Activated naive CD8-positive, alpha-beta T cell treated with anti-CD3 and anti-CD28 coated beads for 36 hours (primary cell): ENCODE measurements around the gene EXOC4. TPM values are rescaled to one million over a fixed set of nuclear protein-coding genes. Genes with fewer than 3 reads are reported as not detected.

ENCODE experiments used
- DNase-seq: peaks from one replicate; pipeline ENCODE4 v3.0.0; 2021
- H3K27ac Mint-ChIP-seq: one replicate; pipeline ENCODE4 v1.8.0; 2022; ENCODE audit warnings: mild to moderate bottlenecking, moderate library complexity, mixed read lengths
- H3K27me3 Mint-ChIP-seq: one replicate; pipeline ENCODE4 v1.8.0; 2022; ENCODE audit warnings: mild to moderate bottlenecking, mixed read lengths
- H3K36me3 Mint-ChIP-seq: one replicate; pipeline ENCODE4 v1.8.0; 2021; ENCODE audit warnings: mild to moderate bottlenecking, mixed read lengths
- H3K4me1 Mint-ChIP-seq: one replicate; pipeline ENCODE4 v1.8.0; 2021; ENCODE audit warnings: mixed read lengths
- H3K4me3 Mint-ChIP-seq: one replicate; pipeline ENCODE4 v1.8.0; 2022; ENCODE audit warnings: mild to moderate bottlenecking, moderate library complexity, mixed read lengths
- H3K9me3 Mint-ChIP-seq: one replicate; pipeline ENCODE4 v1.8.0; 2022; ENCODE audit warnings: mixed read lengths
- total RNA-seq, 2 experiments: library from RNA; stranded (reverse); gene quantifications; one replicate each; pipeline ENCODE4 v1.2.3, GENCODE V29; 2021

EXOC4 gene
- total RNA-seq, 2 experiments from 2014 or later = 41.7 to 45.7 TPM

GRCh38 chr7:133586253-133586652, 333.4 kb downstream of the EXOC4 start:
- Mint-ChIP-seq H3K27ac (no peak overlapping the region), H3K36me3 (peaks cover 27% of the 10 kb centered on the region), H3K27me3 (no peaks in the 10 kb centered on the region), H3K4me3 (no peak overlapping the region), H3K9me3 (peaks cover 3% of the 10 kb centered on the region), H3K4me1 (peaks cover 8% of the 10 kb centered on the region)
- no peak for DNase-seq

- peaks cover 24% of the 10 kb centered on the region for H3K36me3 Mint-ChIP-seq
- H3K9me3 Mint-ChIP-seq = peaks cover 3% of the 10 kb centered on the region
- H3K27ac Mint-ChIP-seq = no peak overlapping the region
- H3K4me3 Mint-ChIP-seq = no peak overlapping the region
- peaks cover 8% of the 10 kb centered on the region for H3K4me1 Mint-ChIP-seq
- no peak for DNase-seq
- H3K27me3 Mint-ChIP-seq = no peaks in the 10 kb centered on the region
Measured at GRCh38 chr7:133587903-133588302, 335.0 kb downstream of the EXOC4 start.

DNA sequence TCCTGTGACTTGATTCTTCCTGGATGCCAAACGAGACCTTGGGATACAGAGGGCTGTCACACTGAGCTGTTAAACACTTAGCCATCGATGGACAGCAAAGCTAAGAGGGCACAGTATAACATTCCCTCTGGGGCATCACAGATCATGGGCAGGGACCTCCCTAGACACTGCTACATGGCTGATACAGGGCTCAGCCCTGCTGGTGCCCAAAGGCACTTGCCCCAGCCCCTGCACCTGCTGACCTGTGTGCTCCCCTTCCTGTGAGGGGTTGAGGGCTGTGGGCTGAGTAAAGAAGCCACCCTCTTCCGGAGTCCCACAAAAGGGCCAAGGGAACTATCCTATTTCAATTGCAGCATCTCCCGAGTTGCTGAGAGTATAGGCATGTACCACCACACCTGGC, 337.9 kb downstream of the EXOC4 start:
- Mint-ChIP-seq H3K27me3 (no peaks in the 10 kb centered on the region), H3K4me1 (no peaks in the 10 kb centered on the region), H3K4me3 (no peak overlapping the region), H3K36me3 (peaks cover 17% of the 10 kb centered on the region), H3K27ac (no peak overlapping the region), H3K9me3 (no peaks in the 10 kb centered on the region)
- DNase-seq = no peak

DNA sequence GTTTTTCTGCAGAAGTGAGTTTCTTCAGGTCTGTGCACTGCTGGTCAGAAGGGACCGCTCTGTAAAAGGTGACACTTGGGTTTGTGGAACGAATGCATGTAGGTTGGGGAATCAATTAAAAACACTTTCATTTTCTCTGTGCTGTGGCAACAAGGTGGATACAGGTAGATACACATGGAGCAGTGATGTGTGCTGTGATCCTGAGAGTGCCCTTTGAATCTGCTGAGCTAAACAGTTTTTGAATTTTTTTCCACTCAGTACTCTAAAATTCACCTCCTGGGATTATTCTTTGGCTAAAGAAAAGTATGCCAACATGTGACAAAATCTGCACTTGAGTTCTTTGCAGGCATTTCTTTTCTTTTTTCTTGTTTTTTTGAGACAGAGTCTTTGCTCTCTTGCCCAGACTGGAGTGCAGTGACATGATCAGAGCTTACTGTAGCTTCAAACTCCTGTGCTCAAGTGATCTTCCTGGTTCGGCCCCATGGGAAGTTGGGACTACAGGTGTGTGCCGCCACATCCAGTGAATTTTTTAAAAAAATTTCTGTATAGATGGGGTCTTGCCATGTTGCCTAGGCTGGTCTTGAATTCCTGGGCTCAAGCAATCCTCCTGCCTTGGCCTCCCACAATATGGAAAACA, 338.9 kb downstream of the EXOC4 start:
- H3K4me1 Mint-ChIP-seq = no peaks in the 10 kb centered on the region
- H3K9me3 Mint-ChIP-seq = no peaks in the 10 kb centered on the region
- DNase-seq = no peak
- H3K4me3 Mint-ChIP-seq = no peak overlapping the region
- H3K27ac Mint-ChIP-seq = no peak overlapping the region
- peaks cover 11% of the 10 kb centered on the region for H3K36me3 Mint-ChIP-seq
- no peaks in the 10 kb centered on the region for H3K27me3 Mint-ChIP-seq

GRCh38 chr7:133593561-133593960, 340.7 kb downstream of the EXOC4 start:
- Mint-ChIP-seq H3K4me1 (no peaks in the 10 kb centered on the region), H3K4me3 (no peak overlapping the region), H3K36me3 (peaks cover 10% of the 10 kb centered on the region), H3K27ac (no peak overlapping the region), H3K27me3 (no peaks in the 10 kb centered on the region), H3K9me3 (no peaks in the 10 kb centered on the region)
- no peak for DNase-seq

DNA sequence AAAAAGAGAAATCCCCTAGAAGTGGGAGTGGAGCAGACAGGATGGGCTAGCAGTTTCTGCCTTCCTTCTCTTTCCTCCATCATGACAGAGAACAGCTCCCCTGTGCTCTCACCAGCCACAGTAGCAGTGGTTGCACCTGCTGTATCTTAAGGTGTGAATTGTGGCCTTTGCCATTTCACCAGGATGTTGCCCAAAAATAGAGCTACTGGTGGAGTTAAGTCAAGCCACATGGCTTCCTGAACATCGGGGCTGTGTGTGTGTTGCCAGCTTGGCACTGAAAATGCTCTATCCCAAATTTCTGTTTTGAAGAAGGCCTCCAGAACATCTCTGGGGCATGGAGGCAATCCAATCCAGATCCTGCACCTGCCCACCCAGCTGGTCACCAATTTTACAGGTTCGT, 348.7 kb downstream of the EXOC4 start:
- no peaks in the 10 kb centered on the region for H3K4me1 Mint-ChIP-seq
- H3K9me3 Mint-ChIP-seq = no peaks in the 10 kb centered on the region
- no peaks in the 10 kb centered on the region for H3K27me3 Mint-ChIP-seq
- no peak overlapping the region for H3K4me3 Mint-ChIP-seq
- H3K36me3 Mint-ChIP-seq = peaks cover 4% of the 10 kb centered on the region
- no peak for DNase-seq
- no peak overlapping the region for H3K27ac Mint-ChIP-seq

GRCh38 chr7:133602291-133602690, 349.4 kb downstream of the EXOC4 start:
- Mint-ChIP-seq H3K27me3 (no peaks in the 10 kb centered on the region), H3K36me3 (peaks cover 4% of the 10 kb centered on the region), H3K27ac (no peak overlapping the region), H3K4me1 (no peaks in the 10 kb centered on the region), H3K9me3 (no peaks in the 10 kb centered on the region), H3K4me3 (no peak overlapping the region)
- DNase-seq = no peak

- no peak for DNase-seq
- no peak overlapping the region for H3K4me3 Mint-ChIP-seq
- H3K27ac Mint-ChIP-seq = no peak overlapping the region
- H3K27me3 Mint-ChIP-seq = no peaks in the 10 kb centered on the region
- H3K36me3 Mint-ChIP-seq = no peaks in the 10 kb centered on the region
- H3K4me1 Mint-ChIP-seq = no peaks in the 10 kb centered on the region
- H3K9me3 Mint-ChIP-seq = no peaks in the 10 kb centered on the region
Measured at GRCh38 chr7:133606991-133607390, 354.1 kb downstream of the EXOC4 start.

GRCh38 chr7:133609806-133610205, 356.9 kb downstream of the EXOC4 start:
- H3K27me3 Mint-ChIP-seq = no peaks in the 10 kb centered on the region
- no peak overlapping the region for H3K27ac Mint-ChIP-seq
- H3K9me3 Mint-ChIP-seq = no peaks in the 10 kb centered on the region
- H3K4me1 Mint-ChIP-seq = no peaks in the 10 kb centered on the region
- no peak for DNase-seq
- peaks cover 10% of the 10 kb centered on the region for H3K36me3 Mint-ChIP-seq
- no peak overlapping the region for H3K4me3 Mint-ChIP-seq

DNA sequence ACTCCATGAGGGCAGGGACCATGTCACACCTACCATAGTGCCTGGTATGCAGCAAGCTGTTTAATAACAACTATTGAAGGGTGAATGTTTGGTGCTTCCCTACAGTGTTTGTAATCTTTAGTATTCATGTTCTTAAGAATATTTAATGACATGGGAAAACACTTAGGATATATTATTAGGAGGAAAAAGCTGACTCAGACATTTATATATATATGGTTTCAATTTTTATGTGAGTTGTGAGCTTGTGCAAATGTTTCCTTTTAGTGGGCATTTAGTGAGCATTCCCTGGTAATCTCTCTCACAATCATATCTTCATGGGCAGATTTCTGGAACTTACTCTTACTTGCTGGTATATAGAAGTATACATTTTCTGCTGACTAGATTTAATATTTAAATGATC, 359.1 kb downstream of the EXOC4 start:
- Mint-ChIP-seq H3K4me3 (no peak overlapping the region), H3K4me1 (no peaks in the 10 kb centered on the region), H3K27me3 (no peaks in the 10 kb centered on the region), H3K27ac (no peak overlapping the region), H3K9me3 (no peaks in the 10 kb centered on the region), H3K36me3 (peaks cover 10% of the 10 kb centered on the region)
- DNase-seq = no peak

DNA sequence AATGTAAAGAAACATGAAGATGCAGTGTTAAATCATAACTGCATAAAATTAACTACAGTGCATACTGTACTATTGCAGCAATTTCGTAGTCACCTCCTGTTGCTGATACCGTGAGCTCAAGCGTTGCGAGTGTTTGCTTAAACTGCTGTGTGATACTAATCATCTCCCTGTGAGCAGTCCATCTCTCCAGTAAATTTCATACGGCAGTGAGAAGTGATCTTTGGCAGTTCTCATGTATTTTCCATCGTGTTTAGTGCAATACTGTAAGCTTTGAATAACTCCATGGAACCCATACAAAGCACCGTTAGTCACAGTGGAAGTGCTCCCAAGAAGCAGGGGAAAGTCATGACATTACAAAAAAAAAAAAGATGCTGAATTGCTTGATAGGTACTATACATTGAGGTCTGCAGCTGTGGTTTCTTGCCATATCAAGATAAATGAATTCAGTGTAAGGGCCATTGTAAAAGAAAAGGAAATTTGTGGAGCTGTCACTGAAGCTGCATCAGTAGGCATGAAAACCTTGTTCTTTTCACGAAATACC, 360.4 kb downstream of the EXOC4 start:
- no peaks in the 10 kb centered on the region for H3K9me3 Mint-ChIP-seq
- DNase-seq = no peak
- H3K36me3 Mint-ChIP-seq = peaks cover 11% of the 10 kb centered on the region
- no peaks in the 10 kb centered on the region for H3K27me3 Mint-ChIP-seq
- no peak overlapping the region for H3K4me3 Mint-ChIP-seq
- H3K27ac Mint-ChIP-seq = no peak overlapping the region
- H3K4me1 Mint-ChIP-seq = no peaks in the 10 kb centered on the region

GRCh38 chr7:133614251-133614650, 361.4 kb downstream of the EXOC4 start:
- Mint-ChIP-seq H3K27ac (no peak overlapping the region), H3K4me3 (no peak overlapping the region), H3K27me3 (no peaks in the 10 kb centered on the region), H3K9me3 (no peaks in the 10 kb centered on the region), H3K36me3 (peaks cover 16% of the 10 kb centered on the region), H3K4me1 (no peaks in the 10 kb centered on the region)
- no peak for DNase-seq

- no peaks in the 10 kb centered on the region for H3K27me3 Mint-ChIP-seq
- no peaks in the 10 kb centered on the region for H3K9me3 Mint-ChIP-seq
- no peak for DNase-seq
- H3K27ac Mint-ChIP-seq = no peak overlapping the region
- H3K4me3 Mint-ChIP-seq = no peak overlapping the region
- no peaks in the 10 kb centered on the region for H3K4me1 Mint-ChIP-seq
- peaks cover 15% of the 10 kb centered on the region for H3K36me3 Mint-ChIP-seq
Measured at GRCh38 chr7:133618970-133619369, 366.1 kb downstream of the EXOC4 start.

GRCh38 chr7:133619491-133619890, 366.6 kb downstream of the EXOC4 start:
- H3K9me3 Mint-ChIP-seq = no peaks in the 10 kb centered on the region
- no peaks in the 10 kb centered on the region for H3K27me3 Mint-ChIP-seq
- H3K4me3 Mint-ChIP-seq = no peak overlapping the region
- no peaks in the 10 kb centered on the region for H3K4me1 Mint-ChIP-seq
- peaks cover 14% of the 10 kb centered on the region for H3K36me3 Mint-ChIP-seq
- no peak overlapping the region for H3K27ac Mint-ChIP-seq
- no peak for DNase-seq

GRCh38 chr7:133623721-133624120, 370.8 kb downstream of the EXOC4 start:
- Mint-ChIP-seq H3K9me3 (peaks cover 3% of the 10 kb centered on the region), H3K4me3 (no peak overlapping the region), H3K36me3 (peaks cover 28% of the 10 kb centered on the region)

GRCh38 chr7:133625046-133625445, 372.2 kb downstream of the EXOC4 start:
- no peak for DNase-seq
- Mint-ChIP-seq H3K36me3 (peaks cover 33% of the 10 kb centered on the region), H3K4me1 (no peaks in the 10 kb centered on the region), H3K27ac (no peak overlapping the region), H3K4me3 (no peak overlapping the region), H3K9me3 (peaks cover 4% of the 10 kb centered on the region), H3K27me3 (no peaks in the 10 kb centered on the region)

More at GRCh38 chr7:133623721-133624120, 370.8 kb downstream of the EXOC4 start:
- Mint-ChIP-seq H3K27me3 (no peaks in the 10 kb centered on the region), H3K4me1 (no peaks in the 10 kb centered on the region), H3K27ac (no peak overlapping the region)
- DNase-seq = no peak
